ENCODE measurements around the gene AHRR. TPM values are rescaled to one million over a fixed set of nuclear protein-coding genes. Genes with fewer than 3 reads are reported as not detected.
"Not testable (repeated sequence)": the region's sequence is repeated elsewhere in the genome, so short reads cannot be mapped to it uniquely, and the experiment has no call there.

Gene AHRR
- total RNA-seq, 1 donor from 2014 or later = 0.29 TPM

GRCh38 chr5:396531-396961 is 75.0 kb downstream of the AHRR start:
- TF ChIP-seq CTCF (conservative IDR thresholded peaks at IDR 0.05; ENCODE audit: low read depth, low read length) = no peak
- DNase-seq (ENCODE audit: low read depth) = no peak

GRCh38 chr5:398141-398474 is 76.6 kb downstream of the AHRR start:
- H3K4me3 ChIP-seq (ENCODE audit: low read depth, low read length); DNase-seq (ENCODE audit: low read depth): not testable (repeated sequence)

More at GRCh38 chr5:396531-396961, 75.0 kb downstream of the AHRR start:
- H3K4me3 ChIP-seq (ENCODE audit: low read depth, low read length) = no peak overlapping the region

GRCh38 chr5:398475-399295 is 77.2 kb downstream of the AHRR start:
- TF ChIP-seq CTCF (conservative IDR thresholded peaks at IDR 0.05; ENCODE audit: low read depth, low read length) = no peak
- no peak for DNase-seq (ENCODE audit: low read depth)
- H3K4me3 ChIP-seq (ENCODE audit: low read depth, low read length) = no peak overlapping the region

- no peak for TF ChIP-seq CTCF (conservative IDR thresholded peaks at IDR 0.05; ENCODE audit: low read depth, low read length)
- DNase-seq (ENCODE audit: low read depth) = peak; percentile 15
- peak overlapping the region; percentile 32 for H3K4me3 ChIP-seq (ENCODE audit: low read depth, low read length)
Measured at GRCh38 chr5:399296-400281, 78.1 kb downstream of the AHRR start.

GRCh38 chr5:400282-401145 is 79.0 kb downstream of the AHRR start:
- no peak for TF ChIP-seq CTCF (conservative IDR thresholded peaks at IDR 0.05; ENCODE audit: low read depth, low read length)
- DNase-seq (ENCODE audit: low read depth) = no peak
- H3K4me3 ChIP-seq (ENCODE audit: low read depth, low read length) = peak overlapping the region; percentile 32

GRCh38 chr5:401146-402034 is 79.9 kb downstream of the AHRR start:
- H3K4me3 ChIP-seq (ENCODE audit: low read depth, low read length) = no peak overlapping the region
- TF ChIP-seq CTCF (conservative IDR thresholded peaks at IDR 0.05; ENCODE audit: low read depth, low read length) = no peak
- no peak for DNase-seq (ENCODE audit: low read depth)

GRCh38 chr5:402219-402614 is 80.7 kb downstream of the AHRR start:
- H3K4me3 ChIP-seq (ENCODE audit: low read depth, low read length); DNase-seq (ENCODE audit: low read depth): not testable (repeated sequence)

All from epithelial cell of proximal tubule (primary cell).